Karpas-422 (cell line): Measurements from ENCODE around the gene TMEM151A. TPM values are rescaled to one million over a fixed set of nuclear protein-coding genes. Genes with fewer than 3 reads are reported as not detected.

Experiments used
- DNase-seq: peaks from one replicate; pipeline ENCODE4 v3.0.0-alpha.2; 2015
- H2AFZ ChIP-seq: fragments of 200-600 bp; sonication (generic); 2 replicates; pipeline ENCODE4 v1.6.1; 2014; ENCODE audit warnings: antibody characterized with exemption, low read length, mixed read lengths
- H3K27ac ChIP-seq: fragments of 200-600 bp; sonication (generic); 2 replicates; pipeline ENCODE4 v1.5.1; 2014; ENCODE audit warnings: mild to moderate bottlenecking, low read length, moderate library complexity
- H3K27me3 ChIP-seq: fragments of 200-600 bp; sonication (generic); 2 replicates; pipeline ENCODE4 v1.6.1; 2014; ENCODE audit warnings: low read length, mixed read lengths
- H3K36me3 ChIP-seq: fragments of 200-600 bp; sonication (generic); 2 replicates; pipeline ENCODE4 v1.6.1; 2014; ENCODE audit warnings: low read length, mixed read lengths; ENCODE audit not compliant: insufficient read depth
- H3K4me1 ChIP-seq: fragments of 200-600 bp; sonication (generic); 2 replicates; pipeline ENCODE4 v1.6.1; 2014; ENCODE audit warnings: mild to moderate bottlenecking, low read length, mixed read lengths
- H3K4me2 ChIP-seq: fragments of 200-600 bp; sonication (generic); 2 replicates; pipeline ENCODE4 v1.6.1; 2014; ENCODE audit warnings: low read length, low read depth, mild to moderate bottlenecking; ENCODE audit not compliant: poor library complexity, severe bottlenecking
- H3K4me3 ChIP-seq: fragments of 200-600 bp; sonication (generic); 2 replicates; pipeline ENCODE4 v1.5.1; 2014; ENCODE audit warnings: mild to moderate bottlenecking, antibody characterized with exemption, low read length, mixed read lengths
- H3K79me2 ChIP-seq: fragments of 200-600 bp; sonication (generic); 2 replicates; pipeline ENCODE4 v1.6.1; 2014; ENCODE audit warnings: mild to moderate bottlenecking, low read length, mixed read lengths
- H3K9ac ChIP-seq: fragments of 200-600 bp; sonication (generic); 2 replicates; pipeline ENCODE4 v1.6.0; 2014; ENCODE audit warnings: low read length
- H3K9me2 ChIP-seq: fragments of 200-600 bp; sonication (generic), shearing (Covaris generic); replicated peaks from 2 replicates; pipeline ENCODE4 v1.6.0; 2014; ENCODE audit warnings: mild to moderate bottlenecking, low read length, moderate library complexity; ENCODE audit not compliant: insufficient read depth
- H3K9me3 ChIP-seq: fragments of 300-700, 200-600 bp; sonication (generic); 2 replicates; pipeline ENCODE4 v1.6.1; 2014; ENCODE audit warnings: low read length, mixed read lengths
- H4K20me1 ChIP-seq: fragments of 200-600 bp; sonication (generic); 2 replicates; pipeline ENCODE4 v1.6.1; 2014; ENCODE audit warnings: mild to moderate bottlenecking, antibody characterized with exemption, low read length, low read depth; ENCODE audit not compliant: insufficient read depth
- total RNA-seq: library from RNA; depleted of rRNA; stranded (reverse); fragments of >200 nt; shearing (Covaris generic); gene quantifications from 2 replicates; pipeline ENCODE4 v1.2.3, GENCODE V29; 2014; ENCODE audit warnings: low replicate concordance

Gene TMEM151A
- total RNA-seq, 1 experiment from 2014 or later, result not detected

GRCh38 chr11:66264383-66264782 lies 27.3 kb upstream of the TMEM151A start:
- no peak overlapping the region for H3K27ac ChIP-seq
- H3K27me3 ChIP-seq, result no peaks in the 10 kb centered on the region
- H2AFZ ChIP-seq, result no peak overlapping the region
- H3K79me2 ChIP-seq, result peaks cover 18% of the 10 kb centered on the region
- H3K9me3 ChIP-seq, result no peaks in the 10 kb centered on the region
- no peak overlapping the region for H3K4me2 ChIP-seq
- no peak for DNase-seq
- no peaks in the 10 kb centered on the region for H3K9me2 ChIP-seq
- H3K9ac ChIP-seq, result no peak overlapping the region
- H3K4me3 ChIP-seq, result no peak overlapping the region
- peaks cover 14% of the 10 kb centered on the region; the same call in 1 of the 2 replicates for H3K36me3 ChIP-seq
- H4K20me1 ChIP-seq, result peaks cover 11% of the 10 kb centered on the region; the same call in 1 of the 2 replicates
- peaks cover 21% of the 10 kb centered on the region for H3K4me1 ChIP-seq

GRCh38 chr11:66264914-66265313 lies 26.8 kb upstream of the TMEM151A start:
- H4K20me1 ChIP-seq, result peaks cover 11% of the 10 kb centered on the region; the same call in 1 of the 2 replicates
- H3K27ac ChIP-seq, result no peak overlapping the region
- no peaks in the 10 kb centered on the region for H3K27me3 ChIP-seq
- no peaks in the 10 kb centered on the region for H3K9me2 ChIP-seq
- peak; percentile 87 for DNase-seq
- no peak overlapping the region for H3K4me3 ChIP-seq
- H3K36me3 ChIP-seq, result peaks cover 8% of the 10 kb centered on the region; the same call in 1 of the 2 replicates
- H2AFZ ChIP-seq, result no peak overlapping the region
- H3K9ac ChIP-seq, result no peak overlapping the region
- peaks cover 25% of the 10 kb centered on the region for H3K4me1 ChIP-seq
- H3K79me2 ChIP-seq, result peaks cover 18% of the 10 kb centered on the region
- no peaks in the 10 kb centered on the region for H3K9me3 ChIP-seq
- no peak overlapping the region for H3K4me2 ChIP-seq

GRCh38 chr11:66265531-66266377 lies 25.9 kb upstream of the TMEM151A start:
- no peak for DNase-seq
- H4K20me1 ChIP-seq, result peaks cover 11% of the 10 kb centered on the region; the same call in 1 of the 2 replicates
- peaks cover 22% of the 10 kb centered on the region for H3K79me2 ChIP-seq
- H3K9ac ChIP-seq, result no peak overlapping the region
- no peak overlapping the region for H3K4me3 ChIP-seq
- H3K9me3 ChIP-seq, result no peaks in the 10 kb centered on the region
- H3K27ac ChIP-seq, result no peak overlapping the region
- no peak overlapping the region for H3K4me2 ChIP-seq
- H3K36me3 ChIP-seq, result peaks cover 4% of the 10 kb centered on the region; the same call in 1 of the 2 replicates
- H2AFZ ChIP-seq, result no peak overlapping the region
- H3K4me1 ChIP-seq, result peaks cover 27% of the 10 kb centered on the region
- H3K27me3 ChIP-seq, result no peaks in the 10 kb centered on the region
- H3K9me2 ChIP-seq, result no peaks in the 10 kb centered on the region

- Histone ChIP-seq H4K20me1 (peaks cover 11% of the 10 kb centered on the region; the same call in 1 of the 2 replicates), H3K79me2 (peaks cover 24% of the 10 kb centered on the region), H3K4me2 (peak overlapping the region; percentile 87), H3K27ac (no peak overlapping the region), H3K9me2 (no peaks in the 10 kb centered on the region), H3K4me3 (peak overlapping the region; percentile 67; the same call in 1 of the 2 replicates), H3K27me3 (no peaks in the 10 kb centered on the region), H3K36me3 (peaks cover 4% of the 10 kb centered on the region; the same call in 1 of the 2 replicates), H2AFZ (no peak overlapping the region), H3K9me3 (no peaks in the 10 kb centered on the region), H3K9ac (peak overlapping the region; percentile 62; the same call in 1 of the 2 replicates), H3K4me1 (peaks cover 27% of the 10 kb centered on the region)
- no peak for DNase-seq
These were observed 25.2 kb upstream of the TMEM151A start for GRCh38 chr11:66266378-66267038.

GRCh38 chr11:66267039-66267378 lies 24.7 kb upstream of the TMEM151A start:
- Histone ChIP-seq H3K79me2 (peaks cover 24% of the 10 kb centered on the region), H3K36me3 (peaks cover 5% of the 10 kb centered on the region; the same call in 1 of the 2 replicates), H3K4me1 (peaks cover 27% of the 10 kb centered on the region), H3K27ac (no peak overlapping the region), H3K4me3 (peak overlapping the region; percentile 67; the same call in 1 of the 2 replicates), H3K27me3 (no peaks in the 10 kb centered on the region), H3K9me3 (no peaks in the 10 kb centered on the region), H3K4me2 (peak overlapping the region; percentile 87), H4K20me1 (peaks cover 11% of the 10 kb centered on the region; the same call in 1 of the 2 replicates), H3K9ac (peak overlapping the region; percentile 62), H3K9me2 (no peaks in the 10 kb centered on the region), H2AFZ (no peak overlapping the region)
- DNase-seq, result no peak

GRCh38 chr11:66267379-66268243 lies 24.1 kb upstream of the TMEM151A start:
- H3K27me3 ChIP-seq, result no peaks in the 10 kb centered on the region
- peaks cover 24% of the 10 kb centered on the region for H3K79me2 ChIP-seq
- peak overlapping the region; percentile 67 for H3K4me3 ChIP-seq
- peak; percentile 93 for DNase-seq
- peak overlapping the region; percentile 78 for H3K9ac ChIP-seq
- peaks cover 27% of the 10 kb centered on the region for H3K4me1 ChIP-seq
- peak overlapping the region; percentile 82 for H3K27ac ChIP-seq
- H2AFZ ChIP-seq, result peak overlapping the region; percentile 56; the same call in 1 of the 2 replicates
- H3K9me3 ChIP-seq, result no peaks in the 10 kb centered on the region
- H4K20me1 ChIP-seq, result peaks cover 11% of the 10 kb centered on the region; the same call in 1 of the 2 replicates
- no peaks in the 10 kb centered on the region for H3K9me2 ChIP-seq
- H3K36me3 ChIP-seq, result peaks cover 11% of the 10 kb centered on the region; the same call in 1 of the 2 replicates
- H3K4me2 ChIP-seq, result peak overlapping the region; percentile 87

GRCh38 chr11:66268244-66268951 lies 23.3 kb upstream of the TMEM151A start, which contains the start of gene RAB1B:
RAB1B (plus strand) TSS chr11:66268639; CDS start chr11:66268680, 41 bp downstream.
- DNase-seq, result peak; percentile 100
- Histone ChIP-seq H3K4me2 (peak within 1 kb of the TSS; percentile 87), H4K20me1 (peaks cover 11% of the 10 kb centered on the region; the same call in 1 of the 2 replicates), H3K9me3 (no peaks in the 10 kb centered on the region), H3K27ac (peak within 1 kb of the TSS; percentile 82), H3K27me3 (no peaks in the 10 kb centered on the region), H3K4me3 (peak within 1 kb of the TSS; percentile 93), H3K9ac (peak within 1 kb of the TSS; percentile 97), H2AFZ (peak within 1 kb of the TSS; percentile 56; the same call in 1 of the 2 replicates), H3K9me2 (no peaks in the 10 kb centered on the region), H3K79me2 (peaks cover 24% of the 10 kb centered on the region), H3K4me1 (peaks cover 27% of the 10 kb centered on the region), H3K36me3 (peaks cover 13% of the 10 kb centered on the region; the same call in 1 of the 2 replicates)
